Measurements from ENCODE around the gene LIPN. TPM values are rescaled to one million over a fixed set of nuclear protein-coding genes. Genes with fewer than 3 reads are reported as not detected.

LIPN gene
- total and polyA plus RNA-seq, 2 of the 8 experiments (the other 6 are each of a cell fraction or from before 2014, with no cell fraction given) = not detected

GRCh38 chr10:88762906-88763305 is 3.1 kb downstream of the LIPN start:
- Histone ChIP-seq H3K23me2 (ENCODE audit: low read depth, low read length) (no peaks in the 10 kb centered on the region), H2BK20ac (ENCODE audit: low read length) (no peak overlapping the region), H2BK15ac (ENCODE audit: low read length) (no peak overlapping the region), H3K9me3 (ENCODE audit: insufficient read depth in 2 of 2, low read depth in 1 of 2, low read length in 1 of 2) (no peaks in the 10 kb centered on the region), H4K20me1 (replicated peaks in 1 of 2; ENCODE audit: control insufficient read depth in 1 of 2, insufficient read depth in 2 of 2, low read length in 2 of 2) (no peaks in the 10 kb centered on the region), H3K79me2 (ENCODE audit: control insufficient read depth in 1 of 2, insufficient read depth in 2 of 2, low read length in 2 of 2) (no peaks in the 10 kb centered on the region), H2AFZ (ENCODE audit: low read length) (no peak overlapping the region), H2BK120ac (replicated peaks; ENCODE audit: low read depth, low read length) (no peak overlapping the region), H2AK5ac (ENCODE audit: low read depth, low read length) (no peak overlapping the region), H3K79me1 (ENCODE audit: low read depth, low read length) (no peaks in the 10 kb centered on the region), H2BK5ac (ENCODE audit: low read depth, low read length) (no peak overlapping the region), H3K14ac (ENCODE audit: insufficient read length) (no peak overlapping the region), H2BK12ac (ENCODE audit: low read depth, low read length) (no peak overlapping the region), H4K8ac (ENCODE audit: extremely low read depth, insufficient read depth, low read length) (no peak overlapping the region), H3K4ac (replicated peaks; ENCODE audit: insufficient read length, low read depth, low read length) (no peak overlapping the region), H3K36me3 (ENCODE audit: control insufficient read depth in 2 of 4, insufficient read depth in 4 of 4, low read length in 3 of 4) (no peaks in the 10 kb centered on the region), H3K18ac (ENCODE audit: extremely low read depth, low read length) (no peak overlapping the region), H3K9ac (replicated peaks in 1 of 4; ENCODE audit: extremely low read depth in 1 of 4, low read depth in 3 of 4, low read length in 3 of 4) (no peak overlapping the region), H4K91ac (replicated peaks; ENCODE audit: insufficient read length, low read length) (no peak overlapping the region), H3K56ac (replicated peaks; ENCODE audit: insufficient read length, low read depth, low read length) (no peak overlapping the region), H3K4me3 (ENCODE audit: extremely low read depth in 1 of 4, insufficient read depth in 2 of 4, low read depth in 3 of 4, low read length in 4 of 4) (no peak overlapping the region), H4K5ac (ENCODE audit: insufficient read length, low read depth, low read length) (no peak overlapping the region), H3K27me3 (replicated peaks in 1 of 4; ENCODE audit: control insufficient read depth in 3 of 4, extremely low read depth in 1 of 4, insufficient read depth in 3 of 4, low read length in 3 of 4) (peaks cover 0 to 1% (median 0%) of the 10 kb centered on the region in 4 experiments; a peak in 1 of 7 replicates), H3K4me1 (replicated peaks in 1 of 4; ENCODE audit: control insufficient read depth in 3 of 4, insufficient read depth in 4 of 4, low read length in 3 of 4) (peaks cover 0 to under 1% (median 0%) of the 10 kb centered on the region in 4 experiments; a peak in 1 of 7 replicates), H3K23ac (ENCODE audit: insufficient read length) (no peak overlapping the region), H3K4me2 (ENCODE audit: insufficient read depth in 1 of 2, low read depth in 2 of 2, low read length in 2 of 2) (no peak overlapping the region), H3K27ac (ENCODE audit: low read depth, low read length) (no peak overlapping the region)
- FAIRE-seq (no peak), DNase-seq (ENCODE audit: low read depth in 1 of 2, low spot score in 2 of 2) (no peak)
- ChIA-PET POLR2A (ENCODE audit: partially characterized antibody) (no interaction called here), CTCF (ENCODE audit: partially characterized antibody) (interaction anchor here (1.2 kb wide), 1 partner anchor 19 kb away, joined by 3 read pairs; no protein-coding TSS in a partner anchor)
- WGBS, 2 experiments (ENCODE audit: extremely low coverage in 1 of 2, insufficient coverage in 1 of 2, insufficient read length in 1 of 2, insufficient replicate concordance in 2 of 2, low coverage in 1 of 2, low lambda C conversion rate in 2 of 2, missing lambda C conversion rate in 1 of 2) = 96% methylated on average over 1 of the region's 1 CpG; no CpG with 5 or more reads in 1 of the 2 experiments
- TF ChIP-seq CHD2 (IDR thresholded peaks at IDR 0.05; ENCODE audit: low read length) = no peak
- TF ChIP-seq BACH1 (IDR thresholded peaks at IDR 0.05; ENCODE audit: low read length) = no peak
- no peak for TF ChIP-seq TBP (IDR thresholded peaks at IDR 0.05; ENCODE audit: low read depth, low read length)
- TF ChIP-seq ATF3 (IDR thresholded peaks at IDR 0.05; ENCODE audit: insufficient read depth, low read depth, low read length) = no peak
- no peak for TF ChIP-seq RBBP5 (IDR thresholded peaks at IDR 0.05; ENCODE audit: borderline replicate concordance, low read depth, low read length)
